ENCODE measurements around the gene XPNPEP3.
"Not testable (repeated sequence)": the region's sequence is repeated elsewhere in the genome, so short reads cannot be mapped to it uniquely, and the experiment has no call there.

The XPNPEP3 gene

GRCh38 chr22:40862013-40862412 lies 5.1 kb downstream of the XPNPEP3 start, which contains the start of gene DNAJB7:
DNAJB7 (minus strand) TSS chr22:40862113; CDS start chr22:40861994, 119 bp downstream.
- DNase-seq, result no peak

GRCh38 chr22:40862537-40862936 lies 5.6 kb downstream of the XPNPEP3 start:
- no peak for DNase-seq

GRCh38 chr22:40867109-40867508 lies 10.2 kb downstream of the XPNPEP3 start:
- DNase-seq, result no peak

GRCh38 chr22:40868379-40868778 lies 11.4 kb downstream of the XPNPEP3 start:
- DNase-seq, result not testable (repeated sequence)

- DNase-seq, result no peak
These were observed 17.1 kb downstream of the XPNPEP3 start for GRCh38 chr22:40874016-40874415.

GRCh38 chr22:40875111-40875510 lies 18.2 kb downstream of the XPNPEP3 start:
- DNase-seq, result no peak

- no peak for DNase-seq
These were observed 20.0 kb downstream of the XPNPEP3 start for GRCh38 chr22:40876907-40877306.

- no peak for DNase-seq
These were observed 20.5 kb downstream of the XPNPEP3 start for GRCh38 chr22:40877488-40877887.

- no peak for DNase-seq
These were observed 22.0 kb downstream of the XPNPEP3 start for GRCh38 chr22:40878922-40879321.

- no peak for DNase-seq
These were observed 32.2 kb downstream of the XPNPEP3 start for GRCh38 chr22:40889116-40889515.

GRCh38 chr22:40890881-40891280 lies 33.9 kb downstream of the XPNPEP3 start:
- no peak for DNase-seq

GRCh38 chr22:40894417-40894816 lies 37.5 kb downstream of the XPNPEP3 start:
- DNase-seq, result no peak

- no peak for DNase-seq
These were observed 42.0 kb downstream of the XPNPEP3 start for GRCh38 chr22:40898850-40899357.

GRCh38 chr22:40904101-40904500 lies 47.2 kb downstream of the XPNPEP3 start:
- no peak for DNase-seq

- DNase-seq, result no peak
These were observed 51.9 kb downstream of the XPNPEP3 start for GRCh38 chr22:40908895-40909294.

- DNase-seq, result no peak
These were observed 54.8 kb downstream of the XPNPEP3 start for GRCh38 chr22:40911772-40912171.

GRCh38 chr22:40912987-40913386 lies 56.0 kb downstream of the XPNPEP3 start:
- not testable (repeated sequence) for DNase-seq

- DNase-seq, result no peak
These were observed 62.5 kb downstream of the XPNPEP3 start for GRCh38 chr22:40919446-40919845.

GRCh38 chr22:40920526-40920925 lies 63.6 kb downstream of the XPNPEP3 start:
- no peak for DNase-seq

GRCh38 chr22:40922484-40923303 lies 65.7 kb downstream of the XPNPEP3 start:
- peak; percentile 26 for DNase-seq

GRCh38 chr22:40928657-40929056 lies 71.7 kb downstream of the XPNPEP3 start:
- DNase-seq, result no peak

- no peak for DNase-seq
These were observed 75.4 kb downstream of the XPNPEP3 start for GRCh38 chr22:40932396-40932795.

GRCh38 chr22:40939202-40939601 lies 82.3 kb downstream of the XPNPEP3 start:
- no peak for DNase-seq

- peak; percentile 94 for DNase-seq
These were observed 94.2 kb downstream of the XPNPEP3 start, which contains the start of gene RBX1 for GRCh38 chr22:40950962-40951794. RBX1 (plus strand) TSS chr22:40951378; CDS start chr22:40951399, 21 bp downstream.
